ENCODE data around the gene EIF4E3. TPM values are rescaled to one million over a fixed set of nuclear protein-coding genes. Genes with fewer than 3 reads are reported as not detected.

The EIF4E3 gene
- total RNA-seq, 2 donors from 2014 or later = 8.2 to 9.6 TPM

- H3K27ac ChIP-seq = no peak overlapping the region
- H3K27me3 ChIP-seq = no peaks in the 10 kb centered on the region
- no peak overlapping the region for H3K4me3 ChIP-seq
- no peak for DNase-seq
- H3K9me3 ChIP-seq = no peaks in the 10 kb centered on the region
- no peaks in the 10 kb centered on the region for H3K36me3 ChIP-seq (replicated peaks in 1 of 2; ENCODE audit: insufficient read depth in 1 of 2, low read depth in 2 of 2)
- WGBS, 2 donors = 61 to 69% methylated on average over 2 of the region's 2 CpGs
- no peak for ATAC-seq
- intact Hi-C loops (cut with DNase I) = no loop called here
- TF ChIP-seq CTCF (IDR thresholded peaks at IDR 0.05) (no peak), POLR2A (IDR thresholded peaks at IDR 0.05) (no peak)
- peaks cover 15% of the 10 kb centered on the region for H3K4me1 ChIP-seq
These were observed 21.4 kb downstream of the EIF4E3 start for GRCh38 chr3:71703797-71704196.

DNA sequence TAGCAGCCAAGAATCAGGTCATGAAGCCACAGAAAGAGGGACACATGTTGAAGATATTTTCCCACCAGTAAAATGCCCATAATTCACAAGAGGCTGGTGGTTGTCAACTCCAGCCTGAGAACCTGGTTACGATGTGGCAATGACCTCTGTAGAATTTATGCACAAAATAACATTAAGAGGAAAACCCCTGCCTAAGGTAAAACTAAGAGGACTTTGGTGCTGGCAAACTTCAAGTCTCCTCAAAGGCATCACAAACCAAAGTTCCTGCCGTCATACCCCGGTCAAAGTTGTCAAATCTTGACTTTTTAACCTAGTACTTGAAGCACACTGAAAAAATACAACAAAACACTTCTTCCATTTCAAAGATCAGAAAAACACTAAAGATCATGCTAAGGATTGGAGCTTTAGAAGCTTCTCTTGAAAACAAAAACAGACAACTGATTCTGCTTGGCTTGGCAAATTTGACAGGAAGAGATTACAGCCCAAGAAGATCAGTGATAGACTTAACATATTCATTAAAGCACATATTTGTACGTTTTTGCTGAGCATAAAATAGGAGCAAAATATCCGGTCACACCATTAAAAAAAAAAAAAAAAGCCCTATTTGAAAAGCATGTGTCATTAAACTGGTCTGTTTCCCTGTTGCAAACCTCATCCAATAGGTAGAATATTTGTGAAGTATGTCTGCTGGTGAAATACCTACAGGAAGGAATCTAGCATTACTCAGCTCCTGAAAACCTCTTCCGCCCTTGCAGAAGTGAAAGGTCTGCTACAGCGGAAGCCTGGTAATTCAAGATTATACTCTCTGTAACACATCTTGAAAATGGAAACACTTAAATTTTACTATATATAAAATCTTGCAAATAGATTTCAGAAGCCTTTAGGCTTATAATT lies 22.8 kb downstream of the EIF4E3 start:
- DNase-seq (no peak), ATAC-seq (no peak)
- H3K4me3 ChIP-seq = no peak overlapping the region
- H3K27me3 ChIP-seq = no peaks in the 10 kb centered on the region
- WGBS, 2 donors = 70 to 82% methylated on average over 7 of the region's 7 CpGs
- H3K4me1 ChIP-seq = peaks cover 4% of the 10 kb centered on the region
- intact Hi-C loops (cut with DNase I) = no loop called here
- H3K27ac ChIP-seq = no peak overlapping the region
- no peak for TF ChIP-seq POLR2A (IDR thresholded peaks at IDR 0.05)
- TF ChIP-seq CTCF (IDR thresholded peaks at IDR 0.05) = no peak
- no peaks in the 10 kb centered on the region for H3K9me3 ChIP-seq
- no peaks in the 10 kb centered on the region for H3K36me3 ChIP-seq (replicated peaks in 1 of 2; ENCODE audit: insufficient read depth in 1 of 2, low read depth in 2 of 2)

- TF ChIP-seq CTCF (IDR thresholded peaks at IDR 0.05) (no peak), POLR2A (IDR thresholded peaks at IDR 0.05) (no peak)
- 59 to 64% methylated on average over 3 of the region's 3 CpGs for WGBS, 2 donors
- no peak for ATAC-seq
- Histone ChIP-seq H3K27me3 (no peaks in the 10 kb centered on the region), H3K4me1 (peaks cover 6% of the 10 kb centered on the region), H3K36me3 (replicated peaks in 1 of 2; ENCODE audit: insufficient read depth in 1 of 2, low read depth in 2 of 2) (no peaks in the 10 kb centered on the region), H3K9me3 (no peaks in the 10 kb centered on the region), H3K4me3 (no peak overlapping the region), H3K27ac (no peak overlapping the region)
- intact Hi-C loops (cut with DNase I) = no loop called here
- no peak for DNase-seq
These were observed 23.9 kb downstream of the EIF4E3 start for GRCh38 chr3:71701251-71701762.

DNA sequence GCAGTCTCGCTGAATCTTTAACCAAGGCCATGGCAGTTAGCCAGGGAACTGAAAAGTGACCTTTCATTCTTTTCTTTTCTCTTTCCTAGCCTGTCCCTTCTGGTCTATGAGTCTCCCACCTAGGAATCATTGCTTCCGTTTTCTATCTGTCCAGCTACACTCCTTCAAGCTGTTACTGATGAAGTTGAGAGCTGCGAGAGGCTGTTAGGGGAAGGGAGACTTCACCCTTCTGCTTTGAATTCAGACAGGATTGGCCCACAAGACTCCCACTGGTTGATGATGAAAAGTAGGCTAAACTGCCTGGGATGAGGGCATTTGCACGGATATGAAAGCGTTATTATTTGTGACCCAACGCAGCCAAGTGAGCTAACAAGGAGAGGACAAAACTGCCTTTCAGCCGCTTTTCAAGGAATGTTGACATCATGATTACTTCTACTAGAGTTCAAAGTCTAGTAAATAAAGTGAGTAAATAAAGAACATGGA lies 30.2 kb downstream of the EIF4E3 start:
- Histone ChIP-seq H3K36me3 (replicated peaks in 1 of 2; ENCODE audit: insufficient read depth in 1 of 2, low read depth in 2 of 2) (no peaks in the 10 kb centered on the region), H3K4me1 (peaks cover 59% of the 10 kb centered on the region), H3K9me3 (no peaks in the 10 kb centered on the region), H3K4me3 (no peak overlapping the region), H3K27me3 (no peaks in the 10 kb centered on the region), H3K27ac (peak overlapping the region; percentile 48 to 87 (median 81))
- 12 to 21% methylated on average over 7 of the region's 7 CpGs for WGBS, 2 donors
- peak; percentile 45 to 61 (median 53) for DNase-seq
- intact Hi-C loops (cut with DNase I) = no loop called here
- TF ChIP-seq CTCF (IDR thresholded peaks at IDR 0.05) = no peak
- TF ChIP-seq POLR2A (IDR thresholded peaks at IDR 0.05) = peak in 2 of 3 donors; percentile 12 to 40
- peak; percentile 77 for ATAC-seq

All from body of pancreas (tissue), 4 donors.